Measurements from ENCODE around the gene ISLR. TPM values are rescaled to one million over a fixed set of nuclear protein-coding genes. Genes with fewer than 3 reads are reported as not detected.

ISLR gene
- polyA plus RNA-seq, 10 donors = 131 to 259 (median 181) TPM

DNA sequence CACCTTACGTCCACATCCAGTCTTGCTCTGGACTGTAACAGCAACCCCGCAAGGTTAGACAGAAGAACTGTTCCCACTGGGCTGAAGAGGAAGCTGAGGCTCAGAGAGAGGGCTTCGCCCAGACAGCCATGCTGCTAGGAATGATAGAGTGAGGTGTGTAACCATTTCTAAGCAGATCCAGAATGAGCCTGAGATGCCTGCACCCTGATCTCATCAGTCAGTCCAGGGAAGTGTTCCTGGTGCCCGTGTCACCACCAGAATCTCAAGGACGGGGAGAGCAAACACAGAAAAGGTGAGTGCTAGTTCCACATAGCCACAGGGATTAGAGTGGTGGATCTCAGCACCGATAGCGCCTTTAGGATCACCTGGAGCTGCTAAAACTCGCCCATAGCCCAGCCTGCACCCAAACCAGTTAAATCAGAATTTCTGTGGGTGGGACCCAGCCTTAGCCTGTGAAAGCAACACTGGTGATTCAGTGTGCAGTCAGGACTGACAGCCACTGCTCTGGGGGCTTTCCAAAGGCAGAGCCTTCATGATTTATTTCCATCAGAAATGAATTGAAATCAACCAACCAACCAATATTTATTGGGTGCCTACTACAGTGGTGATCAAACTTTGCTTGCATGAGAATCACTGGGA, 12.3 kb downstream of the ISLR start:
- no peak for DNase-seq

DNA sequence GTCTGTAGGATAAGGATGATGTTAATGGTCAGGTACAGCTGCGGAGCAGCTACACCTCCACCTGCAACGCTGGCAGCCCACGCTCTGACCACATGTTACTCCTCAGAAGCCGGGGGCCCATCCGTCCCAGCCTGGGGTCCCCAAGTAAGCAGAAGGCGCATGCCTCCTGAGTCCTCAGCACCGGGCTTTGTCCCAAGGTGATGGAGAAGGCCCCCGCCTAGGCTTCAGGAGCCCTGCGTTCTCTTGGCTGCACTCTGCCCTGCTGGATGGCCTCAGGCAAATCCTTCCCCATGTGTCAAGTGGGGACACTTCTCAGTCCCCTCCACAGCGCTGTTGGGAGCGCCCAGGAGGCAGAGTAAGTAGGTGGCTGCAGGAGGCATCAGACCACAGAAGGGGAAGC, 14.7 kb downstream of the ISLR start:
- no peak for DNase-seq

DNA sequence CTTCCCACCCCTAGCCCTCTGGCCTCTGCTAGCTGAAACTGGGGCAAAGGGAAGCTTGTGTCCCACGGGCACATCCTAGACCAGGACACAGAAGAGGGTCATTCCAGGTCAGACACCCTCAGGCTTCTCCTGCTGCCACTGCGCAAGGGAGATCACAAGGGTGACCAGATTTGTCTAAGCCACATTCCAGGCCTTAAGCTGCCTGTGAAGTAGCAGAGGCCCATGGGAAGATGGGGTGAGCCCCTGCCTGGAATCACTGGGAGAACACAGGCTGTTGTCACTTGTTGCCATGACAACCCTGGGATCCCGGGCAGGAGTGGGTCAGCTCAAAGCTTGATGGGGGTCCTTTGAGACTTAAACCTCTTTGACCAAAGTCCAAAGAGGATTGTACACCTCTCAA, 18.3 kb downstream of the ISLR start:
- no peak for DNase-seq

DNA sequence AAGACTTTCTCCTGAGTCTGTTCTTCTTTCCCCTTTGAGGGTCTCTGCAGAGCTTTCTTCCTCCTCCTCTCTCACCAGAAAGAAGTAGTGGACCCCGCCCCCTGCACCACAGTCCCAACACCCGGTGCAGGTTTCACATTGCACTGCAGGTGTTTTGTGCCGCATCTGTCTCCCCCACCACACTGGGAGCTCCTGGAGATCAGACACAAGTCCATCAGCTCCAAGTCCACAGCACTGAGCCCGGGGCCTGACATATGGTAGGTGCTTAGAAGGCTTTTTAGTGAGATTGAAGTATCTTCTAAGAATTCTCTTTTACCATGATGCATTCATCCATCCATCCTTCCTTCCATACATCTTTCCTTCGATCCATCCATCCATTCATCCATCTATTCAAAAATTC, 19.2 kb downstream of the ISLR start:
- DNase-seq = no peak

DNA sequence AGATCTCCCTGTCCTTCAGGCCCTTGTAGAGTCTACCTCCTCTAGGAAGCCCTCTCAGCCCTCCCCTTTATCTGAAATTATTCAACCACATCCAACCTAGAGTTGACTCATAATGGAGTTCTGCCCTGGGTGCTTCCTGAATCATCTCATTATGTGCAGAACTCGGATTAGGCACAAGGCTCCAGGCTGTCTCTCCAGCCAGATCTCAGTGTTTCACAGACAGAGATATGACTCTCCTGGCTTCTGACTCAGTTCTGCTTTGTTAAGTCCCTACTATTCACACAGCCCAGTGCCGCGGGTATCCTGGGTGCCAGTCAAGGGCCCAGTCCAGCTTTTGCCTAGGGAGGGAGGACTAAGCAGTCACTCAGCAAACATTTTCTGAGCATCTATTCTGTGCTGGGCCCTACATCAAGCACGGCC, 19.8 kb downstream of the ISLR start:
- peak in 1 of 3 donors; percentile 90 for DNase-seq

DNA sequence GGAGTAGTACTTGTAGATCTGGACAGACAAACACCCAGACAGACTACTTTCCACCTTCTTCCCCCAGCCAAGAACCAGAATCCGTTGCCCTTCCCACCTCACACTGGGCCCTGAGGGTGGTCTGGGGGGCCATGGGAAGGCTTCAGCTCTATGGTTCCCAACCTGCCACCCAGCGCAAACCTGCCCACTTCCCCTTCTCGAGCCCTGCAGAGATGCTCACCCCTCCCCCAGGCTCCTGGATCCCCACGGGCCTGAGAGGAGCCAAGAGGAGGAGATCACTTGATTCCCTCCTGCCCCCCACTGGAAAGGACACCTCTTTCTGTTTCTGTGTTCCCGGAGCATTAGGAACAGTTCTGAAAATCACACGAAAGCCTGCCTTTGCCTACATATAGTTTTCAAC, 20.4 kb downstream of the ISLR start:
- no peak for DNase-seq

DNA sequence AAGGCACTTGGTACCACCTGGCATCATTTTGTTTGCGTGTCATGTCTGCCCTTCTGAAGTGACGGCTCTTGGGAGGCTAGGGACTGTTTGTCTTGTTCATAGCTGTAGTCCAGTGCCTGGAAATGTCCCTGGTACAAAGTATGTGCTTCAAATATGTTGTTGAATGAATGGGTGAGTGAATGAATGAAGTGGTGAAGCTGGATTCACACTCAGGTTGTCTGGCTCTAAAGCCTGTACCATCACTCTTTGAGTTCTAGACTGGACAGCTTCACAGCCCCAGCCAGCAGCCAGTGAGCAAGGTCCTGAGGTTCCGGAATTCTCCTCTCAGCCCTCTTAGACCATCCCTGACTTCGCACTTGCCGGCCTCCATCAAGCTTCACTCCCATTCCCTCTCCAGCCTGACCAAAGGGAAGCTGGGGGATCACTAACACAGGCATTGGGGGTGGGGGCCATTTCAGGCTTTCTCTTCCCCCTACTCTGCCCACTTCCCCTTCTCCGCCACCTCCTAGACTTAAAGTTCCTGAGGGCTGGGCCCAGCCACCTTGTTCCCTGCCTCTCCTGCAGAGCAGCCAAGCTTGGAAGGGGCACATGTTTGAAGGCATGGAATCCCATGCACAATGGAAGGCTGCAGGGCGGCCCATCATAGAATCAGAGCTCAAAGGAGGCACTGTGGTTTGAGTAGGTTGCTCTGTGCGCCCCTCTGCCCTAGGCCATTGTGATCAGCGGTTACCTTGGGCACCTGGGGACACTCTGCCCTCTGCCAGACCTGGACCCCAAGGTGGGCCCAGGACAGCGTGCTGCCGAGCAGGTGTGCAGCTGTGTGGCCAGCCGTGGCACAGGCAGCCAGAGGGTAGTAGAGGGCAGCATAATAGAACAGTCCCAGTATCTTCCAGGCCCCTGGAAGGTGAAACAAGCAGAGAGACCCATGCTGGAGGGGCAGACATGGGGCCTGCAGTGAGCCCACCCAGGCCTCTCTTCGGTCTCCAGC, 21.4 kb downstream of the ISLR start:
- no peak for DNase-seq

DNA sequence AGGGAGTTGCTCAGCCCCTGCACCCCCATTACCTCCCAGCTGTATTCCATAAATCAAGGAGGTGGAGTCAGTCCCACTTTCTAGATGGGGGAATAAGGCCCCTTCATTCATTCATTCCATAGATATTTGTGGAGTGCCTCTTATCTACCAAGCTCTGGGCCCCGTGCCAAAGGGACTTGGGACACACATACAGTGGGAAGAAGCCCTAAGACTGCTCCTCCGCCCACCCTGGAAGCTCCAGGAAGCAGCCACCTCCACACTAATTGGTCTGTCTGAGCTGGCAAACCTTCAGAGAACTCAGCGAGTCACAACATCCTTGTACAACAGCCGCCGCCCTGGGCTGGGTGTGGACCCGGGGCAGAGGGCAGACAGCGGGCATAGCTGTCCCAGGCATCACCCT, 22.7 kb downstream of the ISLR start:
- DNase-seq = peak in 2 of 3 donors; percentile 55 to 97

DNA sequence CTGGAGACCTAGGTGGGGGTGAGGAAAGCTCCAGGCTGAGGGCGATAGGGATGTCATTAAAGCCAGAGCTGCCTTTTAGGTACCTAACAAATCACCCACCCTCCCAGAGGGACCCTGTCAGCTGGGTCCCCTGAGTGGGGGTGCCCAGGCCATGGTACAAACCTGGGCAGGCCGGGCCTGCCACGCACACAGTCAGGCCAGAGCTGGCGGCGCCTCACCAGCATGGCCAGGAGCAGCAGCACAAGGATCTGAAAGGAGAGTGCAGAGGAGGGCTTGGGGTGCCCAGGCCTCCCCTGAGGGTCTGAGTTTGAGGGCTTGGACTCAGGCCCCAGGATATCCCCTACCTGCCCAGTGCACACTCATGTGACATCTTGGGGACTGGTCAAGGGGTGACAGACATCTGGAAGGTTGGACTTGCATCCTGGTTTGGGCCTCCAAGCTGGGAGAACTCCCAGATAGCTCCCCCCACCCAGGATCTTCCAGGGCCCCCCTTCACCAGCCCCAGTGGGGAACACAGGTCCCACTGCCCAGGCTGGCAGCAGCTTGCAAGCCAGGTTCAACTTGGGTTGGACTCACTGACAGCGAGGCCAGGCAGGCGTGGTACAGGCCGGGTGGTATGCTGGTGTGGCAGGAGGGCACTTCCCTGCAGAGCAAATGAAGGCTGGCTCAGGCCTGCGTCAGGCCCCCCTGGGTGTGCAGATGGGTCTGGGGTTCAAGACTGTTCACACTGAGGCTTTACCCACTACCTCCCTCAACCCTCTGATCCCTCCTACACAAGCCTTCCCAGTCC, 23.9 kb downstream of the ISLR start:
- no peak for DNase-seq

DNA sequence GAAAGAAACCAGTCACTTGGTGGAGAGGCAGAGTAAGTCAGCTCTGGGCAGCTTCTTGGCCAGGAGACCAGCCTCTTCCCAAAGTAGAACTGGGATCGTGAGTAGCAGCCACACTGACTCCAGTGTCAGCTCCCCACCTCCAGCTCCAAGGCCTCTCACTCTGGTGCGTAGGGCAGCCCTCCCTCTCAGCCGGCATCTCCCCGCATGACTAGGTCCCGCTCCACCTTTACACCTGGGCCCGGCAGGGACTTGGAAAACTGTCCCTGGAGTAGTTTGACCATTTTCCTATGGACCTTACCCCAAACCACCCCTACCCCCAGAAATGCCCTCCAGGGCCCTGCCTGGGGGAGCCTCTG, 25.8 kb downstream of the ISLR start:
- no peak for DNase-seq

DNA sequence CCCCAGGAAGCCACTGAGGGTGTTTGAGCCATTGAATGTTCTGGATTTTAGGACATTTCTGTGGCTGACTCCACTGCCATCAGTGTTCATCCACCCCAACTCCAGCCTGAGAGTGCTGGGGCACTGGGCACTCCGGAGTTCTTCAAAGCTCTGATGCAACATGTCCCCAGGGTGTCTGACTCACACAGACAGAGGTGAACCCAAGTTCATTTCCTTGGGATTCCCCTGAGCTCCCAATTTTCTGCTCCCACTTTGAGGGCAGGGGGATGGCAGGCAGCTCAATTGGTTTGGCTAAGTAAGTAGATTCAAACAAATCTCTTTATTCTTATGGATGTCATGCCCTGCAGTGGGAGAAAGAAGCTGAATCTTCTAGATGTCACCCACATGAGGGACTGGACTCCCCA, 26.9 kb downstream of the ISLR start:
- peak in 1 of 3 donors; percentile 52 for DNase-seq

DNA sequence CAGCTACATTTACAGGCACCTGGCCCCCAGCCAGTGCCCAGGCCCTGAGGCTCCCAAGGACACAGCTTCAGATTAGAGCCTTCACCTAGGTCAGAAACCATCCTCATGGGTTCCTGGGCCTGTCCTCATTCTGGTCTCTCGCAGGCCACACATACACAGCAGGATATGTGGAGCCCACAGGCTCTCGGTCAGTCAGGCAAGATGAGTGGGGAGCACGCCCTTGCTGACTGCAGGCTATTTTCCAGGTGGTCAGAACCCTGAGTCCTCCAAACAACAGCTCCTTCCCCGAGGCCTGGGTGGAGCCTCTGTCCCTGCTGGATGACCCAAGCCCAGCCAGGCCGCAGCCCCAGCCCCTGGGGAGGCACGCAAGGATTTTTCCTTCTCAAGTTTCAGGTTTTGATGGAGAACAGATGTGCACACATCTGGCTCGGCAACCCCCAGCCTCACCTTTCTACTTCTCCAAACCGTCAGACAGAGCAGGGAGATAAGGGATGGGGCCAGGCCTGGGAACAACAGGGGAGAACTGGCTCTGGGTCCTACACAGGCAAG, 27.4 kb downstream of the ISLR start:
- DNase-seq = peak; percentile 31 to 87 (median 68)

DNA sequence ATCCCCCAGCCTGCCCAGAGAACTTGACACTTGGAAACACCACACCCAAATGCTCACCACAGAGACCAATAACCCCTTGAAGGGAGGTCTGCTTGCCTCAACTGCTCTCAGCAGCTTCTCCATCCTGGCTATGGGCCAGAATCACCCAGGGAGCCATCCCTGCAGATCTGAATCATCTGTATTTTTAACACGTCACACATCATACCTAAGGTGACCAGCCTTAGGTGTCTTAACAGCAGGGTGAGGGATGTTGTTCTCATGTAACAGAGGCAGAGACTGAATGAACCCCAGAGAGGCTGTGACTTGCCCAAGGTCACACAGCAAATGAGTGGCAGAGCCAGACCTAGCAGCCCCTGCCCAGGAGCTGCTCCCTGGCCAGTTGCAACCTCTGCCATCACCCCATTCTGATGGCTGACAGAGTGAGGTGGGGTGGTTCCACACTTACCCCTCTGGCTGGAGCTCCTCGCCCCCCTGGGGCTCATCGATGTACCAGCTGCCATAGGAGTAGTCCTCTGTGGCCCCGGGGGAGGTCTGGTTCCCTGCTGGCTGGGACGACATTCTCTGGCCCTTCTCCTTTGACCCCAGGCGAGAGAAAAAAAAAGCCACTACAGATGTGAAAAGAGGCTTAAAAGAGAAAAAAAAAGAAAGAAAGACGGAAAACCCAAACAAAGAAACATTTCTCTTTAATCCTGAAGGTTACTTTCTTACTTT, 28.4 kb downstream of the ISLR start:
- DNase-seq = peak in 1 of 3 donors; percentile 60

DNA sequence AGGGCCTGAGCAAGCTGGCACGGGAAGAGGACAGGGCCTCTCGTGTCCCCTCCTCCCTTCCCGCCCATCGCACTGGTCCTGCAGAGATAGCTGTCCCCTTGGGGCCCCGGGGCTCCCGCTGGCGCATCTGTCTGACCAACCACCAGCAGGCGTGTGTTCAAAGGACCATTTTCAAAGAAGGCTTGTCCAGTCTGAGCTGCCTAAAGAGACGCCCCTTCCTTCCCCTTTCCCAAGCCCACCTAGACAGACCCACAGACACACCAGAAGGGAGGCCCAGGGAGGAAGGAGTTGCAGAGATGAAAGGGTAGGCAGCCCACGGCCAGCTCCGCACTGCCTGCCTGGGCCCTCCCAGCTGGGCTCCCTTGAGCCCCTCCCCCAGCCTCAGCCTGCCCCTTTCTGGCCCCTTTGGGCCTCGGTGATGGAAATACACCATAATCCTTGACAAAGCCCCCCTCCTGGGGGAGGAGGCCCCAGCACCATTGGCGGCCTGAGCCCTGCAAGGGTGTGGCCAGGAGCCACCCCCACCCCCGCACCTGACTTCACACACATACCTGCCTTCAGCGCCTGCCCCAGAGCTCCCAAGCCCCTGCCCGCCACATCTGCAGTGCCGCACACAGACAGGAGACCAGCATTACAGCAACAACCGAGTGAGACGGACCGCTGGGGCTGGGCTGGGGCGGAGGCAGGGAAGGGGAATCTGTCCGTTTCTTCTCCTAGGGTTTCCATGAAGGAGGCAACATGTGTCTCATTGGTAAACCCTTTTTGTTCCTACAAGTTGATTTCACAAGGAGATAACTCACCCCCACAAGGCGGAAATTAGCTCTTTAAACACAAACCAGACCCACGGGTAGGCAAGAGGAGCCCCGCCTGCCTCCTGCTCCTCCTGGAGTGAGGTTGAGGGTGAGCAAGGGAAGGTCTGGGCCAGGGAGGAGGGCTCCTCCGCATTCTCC, 29.2 kb downstream of the ISLR start, which contains the start of gene STRA6:
STRA6 (minus strand) TSS at position 336 of the 950 bp plus-strand sequence. CDS start 520 bp downstream, outside the sequence.
- peak in 2 of 3 donors; percentile 44 to 61 for DNase-seq

DNA sequence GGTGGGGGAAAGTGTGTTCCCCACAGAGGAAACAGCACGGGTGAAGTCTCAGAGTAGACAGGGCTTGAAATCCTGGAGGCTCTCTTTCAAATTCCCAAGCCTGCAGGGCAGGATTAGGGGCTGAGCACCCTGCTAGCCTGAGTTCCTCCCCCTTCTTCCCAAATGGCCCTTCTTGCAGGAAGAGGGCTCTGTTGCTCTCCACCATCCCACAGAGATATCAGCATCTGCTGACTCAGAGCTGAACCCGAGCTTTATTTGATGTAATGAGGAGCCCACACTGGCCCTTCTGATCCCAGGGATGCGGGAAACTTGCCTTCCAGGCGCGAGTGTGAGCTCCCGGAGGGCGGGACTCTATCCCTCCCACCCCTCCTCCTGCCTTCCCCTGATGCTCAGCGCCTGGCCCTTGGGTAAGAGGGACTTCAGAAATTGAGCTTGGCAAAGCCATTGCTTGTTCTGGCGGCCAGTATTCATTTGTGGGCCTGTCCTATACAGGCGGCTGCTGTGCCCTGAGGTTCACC, 30.5 kb downstream of the ISLR start:
- peak in 2 of 3 donors; percentile 54 to 58 for DNase-seq

DNA sequence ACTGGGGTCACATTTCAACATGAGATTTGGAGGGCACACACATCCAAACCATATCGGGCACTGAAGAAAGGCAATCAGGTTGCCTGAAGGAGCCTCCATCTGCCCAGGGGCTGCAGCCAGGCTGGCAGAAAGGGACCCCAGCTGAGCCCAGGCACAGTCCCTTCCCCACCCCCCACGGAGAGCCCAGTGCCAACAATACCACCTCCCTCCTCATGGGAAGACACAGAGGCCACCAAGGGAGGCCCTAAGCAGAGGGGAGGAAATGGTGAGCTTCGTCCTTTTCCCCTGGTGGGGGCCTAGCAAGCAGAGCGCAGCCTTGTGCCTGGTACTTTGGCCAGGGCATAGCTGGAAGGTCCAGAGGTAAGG, 32.1 kb downstream of the ISLR start:
- no peak for DNase-seq

DNA sequence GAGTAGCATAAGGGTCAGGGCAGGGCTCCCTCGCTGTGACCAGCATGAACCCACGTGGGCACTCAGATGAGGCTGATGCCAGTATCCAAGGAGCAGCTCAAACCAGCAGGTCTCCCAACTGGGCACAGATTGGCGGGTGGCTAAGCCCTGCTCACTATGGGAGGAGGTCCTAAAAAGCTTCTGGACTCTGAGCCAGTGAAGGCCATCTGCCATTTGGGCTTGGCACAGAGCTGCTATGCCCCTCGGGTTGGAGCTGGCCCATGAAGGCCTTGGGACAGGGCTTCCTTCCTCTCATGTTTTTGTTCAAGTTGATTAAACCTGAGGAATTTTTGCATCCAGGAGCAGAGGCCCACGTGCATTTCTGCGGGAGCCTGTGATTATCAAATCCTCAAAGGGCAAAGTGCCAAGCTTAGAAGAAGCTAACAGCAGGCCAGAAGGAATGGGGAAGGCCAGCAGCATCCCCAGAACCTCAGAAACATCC, 33.3 kb downstream of the ISLR start:
- DNase-seq = no peak

DNA sequence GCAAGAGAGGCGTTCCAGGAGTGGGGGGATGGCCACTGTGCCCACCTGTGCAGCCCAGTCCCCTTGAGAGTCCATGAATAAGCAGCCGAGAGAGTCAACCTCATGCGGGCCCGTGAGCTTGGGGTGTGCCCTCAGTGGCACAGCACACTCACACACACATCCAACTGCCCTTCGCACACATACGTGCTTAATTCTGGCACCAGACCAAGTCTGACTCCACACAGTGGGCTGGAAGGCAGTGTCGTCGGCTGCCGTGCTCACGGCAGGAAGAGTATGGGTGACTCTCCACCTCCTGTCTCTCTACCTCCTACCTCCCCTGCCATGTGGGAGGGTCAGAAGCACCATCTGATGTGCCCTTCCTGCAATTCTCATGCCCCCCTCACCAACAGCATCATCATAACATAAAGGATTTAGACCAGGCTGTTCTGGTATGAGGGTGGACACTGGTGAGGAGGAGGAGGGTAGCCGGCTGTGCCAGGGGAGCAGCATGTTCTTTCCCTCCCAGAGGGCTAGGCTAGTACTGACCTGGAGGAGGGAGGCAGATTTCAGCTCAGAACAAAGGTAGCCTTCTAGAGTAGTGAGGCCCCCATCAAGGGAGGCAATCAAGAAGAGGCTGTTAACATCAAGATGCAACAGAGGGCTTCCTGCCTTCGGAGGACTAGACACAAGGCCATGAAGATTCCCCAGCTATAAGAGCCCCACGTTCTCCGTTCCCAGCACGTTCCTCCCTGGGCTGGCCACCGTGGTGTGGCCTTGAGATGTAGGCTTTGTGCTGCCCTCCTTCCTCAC, 34.3 kb downstream of the ISLR start:
- DNase-seq = peak in 1 of 3 donors; percentile 48

DNA sequence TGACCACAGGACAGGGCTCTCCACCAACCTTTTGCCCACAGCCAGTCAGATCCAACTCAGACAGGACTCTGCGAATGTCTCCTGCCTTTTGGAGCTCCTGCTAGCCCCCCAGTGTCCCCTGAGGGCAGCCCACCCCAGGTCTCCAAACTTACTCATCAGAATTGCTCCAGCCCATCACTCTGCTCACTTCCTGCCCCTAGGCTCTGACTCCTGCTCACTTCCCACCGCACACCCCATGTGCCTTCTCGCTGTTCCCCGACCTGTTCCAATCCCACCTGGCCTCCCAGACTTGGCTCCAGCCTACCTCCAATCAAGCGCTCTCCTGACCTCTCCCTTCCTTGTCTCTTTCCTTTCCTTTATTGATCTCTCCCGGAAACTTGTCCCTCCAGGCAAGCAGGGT, 35.0 kb downstream of the ISLR start:
- DNase-seq = peak in 1 of 3 donors; percentile 48

Measured in muscle of back (tissue), 11 donors.